ENCODE results near the gene MTMR3. TPM values are rescaled to one million over a fixed set of nuclear protein-coding genes. Genes with fewer than 3 reads are reported as not detected.

The MTMR3 gene
- total RNA-seq, 3 donors from 2014 or later: 57.0 to 90.0 (median 67.2) TPM

GRCh38 chr22:29925402-29925801, 42.4 kb downstream of the MTMR3 start:
- H3K27ac ChIP-seq: no peak overlapping the region
- H3K27me3 ChIP-seq: no peaks in the 10 kb centered on the region
- no peak for TF ChIP-seq POLR2A (IDR thresholded peaks at IDR 0.05)
- TF ChIP-seq CTCF (IDR thresholded peaks at IDR 0.05): no peak
- no peak for TF ChIP-seq POLR2AphosphoS5 (IDR thresholded peaks at IDR 0.05)
- no peak for DNase-seq (ENCODE audit: low spot score in 2 of 2)
- no peaks in the 10 kb centered on the region for H3K36me3 ChIP-seq
- H3K4me1 ChIP-seq: no peaks in the 10 kb centered on the region
- no peak overlapping the region for H3K4me3 ChIP-seq
- no peaks in the 10 kb centered on the region for H3K9me3 ChIP-seq
- intact Hi-C loops (cut with DNase I; ENCODE audit: low total_unique reads): no loop called here

GRCh38 chr22:29926057-29926456, 43.1 kb downstream of the MTMR3 start:
- H3K36me3 ChIP-seq: no peaks in the 10 kb centered on the region
- intact Hi-C loops (cut with DNase I; ENCODE audit: low total_unique reads): no loop called here

GRCh38 chr22:29932136-29932535, 49.2 kb downstream of the MTMR3 start:
- Histone ChIP-seq H3K27me3 (no peaks in the 10 kb centered on the region), H3K36me3 (no peaks in the 10 kb centered on the region), H3K4me1 (no peaks in the 10 kb centered on the region), H3K4me3 (no peak overlapping the region), H3K9me3 (no peaks in the 10 kb centered on the region), H3K27ac (no peak overlapping the region)
- no peak for DNase-seq (ENCODE audit: low spot score in 2 of 2)
- intact Hi-C loops (cut with DNase I; ENCODE audit: low total_unique reads): no loop called here
- TF ChIP-seq CTCF (IDR thresholded peaks at IDR 0.05) (no peak), POLR2A (IDR thresholded peaks at IDR 0.05) (no peak), POLR2AphosphoS5 (IDR thresholded peaks at IDR 0.05) (no peak)

More at GRCh38 chr22:29926057-29926456, 43.1 kb downstream of the MTMR3 start:
- no peak overlapping the region for H3K27ac ChIP-seq
- no peak for DNase-seq (ENCODE audit: low spot score in 2 of 2)
- no peak overlapping the region for H3K4me3 ChIP-seq
- TF ChIP-seq POLR2AphosphoS5 (IDR thresholded peaks at IDR 0.05) (no peak), POLR2A (IDR thresholded peaks at IDR 0.05) (no peak), CTCF (IDR thresholded peaks at IDR 0.05) (no peak)
- H3K9me3 ChIP-seq: no peaks in the 10 kb centered on the region
- no peaks in the 10 kb centered on the region for H3K4me1 ChIP-seq
- H3K27me3 ChIP-seq: no peaks in the 10 kb centered on the region

GRCh38 chr22:29933619-29934018, 50.6 kb downstream of the MTMR3 start:
- DNase-seq (ENCODE audit: low spot score in 2 of 2): no peak
- H3K4me3 ChIP-seq: no peak overlapping the region
- no peaks in the 10 kb centered on the region for H3K4me1 ChIP-seq
- H3K9me3 ChIP-seq: no peaks in the 10 kb centered on the region
- no peaks in the 10 kb centered on the region for H3K27me3 ChIP-seq
- H3K36me3 ChIP-seq: no peaks in the 10 kb centered on the region
- no peak overlapping the region for H3K27ac ChIP-seq
- intact Hi-C loops (cut with DNase I; ENCODE audit: low total_unique reads): no loop called here
- TF ChIP-seq POLR2AphosphoS5 (IDR thresholded peaks at IDR 0.05) (no peak), POLR2A (IDR thresholded peaks at IDR 0.05) (no peak), CTCF (IDR thresholded peaks at IDR 0.05) (no peak)

GRCh38 chr22:29934596-29934995, 51.6 kb downstream of the MTMR3 start:
- no peaks in the 10 kb centered on the region for H3K4me1 ChIP-seq
- no peak for DNase-seq (ENCODE audit: low spot score in 2 of 2)
- H3K36me3 ChIP-seq: no peaks in the 10 kb centered on the region
- TF ChIP-seq POLR2A (IDR thresholded peaks at IDR 0.05) (no peak), CTCF (IDR thresholded peaks at IDR 0.05) (no peak), POLR2AphosphoS5 (IDR thresholded peaks at IDR 0.05) (no peak)
- H3K27me3 ChIP-seq: no peaks in the 10 kb centered on the region
- no peak overlapping the region for H3K27ac ChIP-seq
- intact Hi-C loops (cut with DNase I; ENCODE audit: low total_unique reads): no loop called here
- H3K9me3 ChIP-seq: no peaks in the 10 kb centered on the region
- no peak overlapping the region for H3K4me3 ChIP-seq

Data from breast epithelium (tissue), 4 donors.